NT2/D1 (cell line): ENCODE measurements around the gene LMX1B.
"Not testable (repeated sequence)": the region's sequence is repeated elsewhere in the genome, so short reads cannot be mapped to it uniquely, and the experiment has no call there.

Source experiments
- DNase-seq: peaks from one replicate; pipeline ENCODE4 v3.0.0-alpha.2; 2011; ENCODE audit warnings: low read depth, low spot score
- H3K27me3 ChIP-seq: 2 replicates; pipeline ENCODE4 v1.6.0; 2011; ENCODE audit warnings: mild to moderate bottlenecking; ENCODE audit not compliant: insufficient read length, insufficient read depth
- H3K36me3 ChIP-seq: 2 replicates; pipeline ENCODE4 v1.6.1; 2011; ENCODE audit warnings: mild to moderate bottlenecking, low read length, mixed read lengths; ENCODE audit not compliant: insufficient read depth, insufficient read length
- H3K4me1 ChIP-seq: 2 replicates; pipeline ENCODE4 v1.5.1; 2011; ENCODE audit not compliant: insufficient read depth, insufficient read length
- H3K4me3 ChIP-seq: 2 replicates; pipeline ENCODE4 v1.5.1; 2011; ENCODE audit warnings: low read depth; ENCODE audit not compliant: insufficient read length
- H3K9ac ChIP-seq: 2 replicates; pipeline ENCODE4 v1.6.0; 2011; ENCODE audit warnings: low read depth; ENCODE audit not compliant: insufficient read length
- H3K9me3 ChIP-seq: 2 replicates; pipeline ENCODE4 v1.5.1; 2011; ENCODE audit warnings: mild to moderate bottlenecking, low read length; ENCODE audit not compliant: insufficient read depth
- SUZ12 ChIP-seq: IDR thresholded peaks from 2 replicates; pipeline ENCODE4 v1.6.1; 2011; ENCODE audit not compliant: insufficient read length, insufficient read depth; ENCODE audit errors: extremely low read depth
- YY1 ChIP-seq: IDR thresholded peaks from 2 replicates; pipeline ENCODE4 v1.6.1; 2011; ENCODE audit not compliant: insufficient read length, insufficient read depth
- ZNF274 ChIP-seq: IDR thresholded peaks from 2 replicates; pipeline ENCODE4 v1.6.1; 2011; ENCODE audit warnings: mild to moderate bottlenecking, low read depth, low read length

Gene LMX1B

GRCh38 chr9:126705767-126706697 is 92.3 kb downstream of the LMX1B start:
- DNase-seq, result no peak
- no peaks in the 10 kb centered on the region for H3K9me3 ChIP-seq
- H3K27me3 ChIP-seq, result peaks cover 55% of the 10 kb centered on the region
- H3K4me3 ChIP-seq, result no peak overlapping the region
- no peak overlapping the region for H3K9ac ChIP-seq
- peaks cover 12% of the 10 kb centered on the region for H3K4me1 ChIP-seq
- TF ChIP-seq YY1, result no peak
- no peak for TF ChIP-seq ZNF274
- TF ChIP-seq SUZ12, result no peak
- H3K36me3 ChIP-seq, result no peaks in the 10 kb centered on the region

GRCh38 chr9:126706698-126707053 is 92.9 kb downstream of the LMX1B start:
- Histone ChIP-seq H3K9me3 (no peaks in the 10 kb centered on the region), H3K4me1 (peaks cover 12% of the 10 kb centered on the region), H3K4me3 (no peak overlapping the region), H3K36me3 (no peaks in the 10 kb centered on the region), H3K9ac (no peak overlapping the region), H3K27me3 (peaks cover 48% of the 10 kb centered on the region)
- DNase-seq, result no peak
- TF ChIP-seq SUZ12, result no peak
- TF ChIP-seq ZNF274, result no peak
- no peak for TF ChIP-seq YY1

GRCh38 chr9:126707083-126707482 is 93.4 kb downstream of the LMX1B start:
- Histone ChIP-seq H3K9me3 (no peaks in the 10 kb centered on the region), H3K36me3 (no peaks in the 10 kb centered on the region), H3K9ac (no peak overlapping the region), H3K4me3 (no peak overlapping the region), H3K4me1 (peaks cover 12% of the 10 kb centered on the region), H3K27me3 (peaks cover 44% of the 10 kb centered on the region)
- TF ChIP-seq ZNF274 (no peak), SUZ12 (no peak), YY1 (no peak)
- no peak for DNase-seq

GRCh38 chr9:126707712-126708111 is 94.0 kb downstream of the LMX1B start:
- not testable (repeated sequence) for DNase-seq, H3K9ac ChIP-seq, H3K4me1 ChIP-seq

GRCh38 chr9:126708178-126708577 is 94.5 kb downstream of the LMX1B start:
- no peak for TF ChIP-seq SUZ12
- TF ChIP-seq YY1, result no peak
- TF ChIP-seq ZNF274, result no peak
- H3K36me3 ChIP-seq, result no peaks in the 10 kb centered on the region

More at GRCh38 chr9:126707712-126708111, 94.0 kb downstream of the LMX1B start:
- peaks cover 40% of the 10 kb centered on the region for H3K27me3 ChIP-seq
- not testable (repeated sequence) for H3K9me3 ChIP-seq, H3K4me3 ChIP-seq, H3K36me3 ChIP-seq

GRCh38 chr9:126709241-126709640 is 95.5 kb downstream of the LMX1B start:
- Histone ChIP-seq H3K27me3 (peaks cover 25% of the 10 kb centered on the region), H3K4me1 (peaks cover 8% of the 10 kb centered on the region), H3K9ac (no peak overlapping the region), H3K36me3 (no peaks in the 10 kb centered on the region), H3K9me3 (no peaks in the 10 kb centered on the region), H3K4me3 (no peak overlapping the region)
- no peak for TF ChIP-seq ZNF274
- no peak for TF ChIP-seq SUZ12
- TF ChIP-seq YY1, result no peak
- DNase-seq, result no peak

More at GRCh38 chr9:126708178-126708577, 94.5 kb downstream of the LMX1B start:
- Histone ChIP-seq H3K9ac (no peak overlapping the region), H3K9me3 (no peaks in the 10 kb centered on the region), H3K4me1 (peaks cover 8% of the 10 kb centered on the region), H3K27me3 (peaks cover 35% of the 10 kb centered on the region), H3K4me3 (no peak overlapping the region)
- no peak for DNase-seq

GRCh38 chr9:126715382-126715781 is 101.7 kb downstream of the LMX1B start:
- no peak overlapping the region for H3K9ac ChIP-seq

GRCh38 chr9:126717441-126717840 is 103.7 kb downstream of the LMX1B start:
- peaks cover 21% of the 10 kb centered on the region for H3K4me1 ChIP-seq
- not testable (repeated sequence) for DNase-seq, H3K27me3 ChIP-seq, H3K4me3 ChIP-seq, H3K36me3 ChIP-seq, H3K9me3 ChIP-seq, H3K9ac ChIP-seq

More at GRCh38 chr9:126715382-126715781, 101.7 kb downstream of the LMX1B start:
- no peak for DNase-seq
- no peaks in the 10 kb centered on the region for H3K9me3 ChIP-seq
- H3K4me1 ChIP-seq, result peaks cover 11% of the 10 kb centered on the region
- no peaks in the 10 kb centered on the region for H3K27me3 ChIP-seq
- no peaks in the 10 kb centered on the region for H3K36me3 ChIP-seq
- no peak overlapping the region for H3K4me3 ChIP-seq
- no peak for TF ChIP-seq YY1
- TF ChIP-seq ZNF274, result no peak
- no peak for TF ChIP-seq SUZ12
